Measurements from ENCODE around the gene MRS2.

- TF ChIP-seq CTCF (IDR thresholded peaks at IDR 0.05 in 4 of 5, conservative IDR thresholded peaks at IDR 0.05 in 1 of 5) = no peak
- no peak for TF ChIP-seq POLR2A (IDR thresholded peaks at IDR 0.05)
Measured at GRCh38 chr6:24355393-24355792, 47.3 kb upstream of the MRS2 start.

All from gastrocnemius medialis (tissue), 4 donors.